ENCODE data around the gene PLBD2.

Gene PLBD2

DNA sequence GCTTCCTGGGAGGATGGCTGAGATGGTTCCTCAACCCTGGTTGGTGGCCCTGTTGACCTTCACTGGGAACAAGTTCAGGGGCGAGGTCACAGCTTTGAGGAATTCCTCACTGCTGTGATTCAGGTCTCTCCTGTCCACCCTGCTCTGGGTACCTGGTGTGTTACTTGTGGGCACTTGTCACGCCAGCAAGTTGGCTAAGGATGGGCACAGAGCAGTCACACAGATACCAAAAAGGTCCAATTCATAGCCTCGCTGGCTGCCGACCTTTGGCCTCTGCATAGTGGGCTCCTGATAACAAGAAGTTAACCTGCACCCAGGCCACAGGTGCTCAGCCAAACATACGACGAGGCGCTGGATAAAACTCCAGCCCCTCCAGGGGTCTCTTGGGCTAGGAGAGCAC is 34.1 kb downstream of the PLBD2 start:
- DNase-seq (ENCODE audit: low read depth) = no peak
- TF ChIP-seq, protein P1, sequence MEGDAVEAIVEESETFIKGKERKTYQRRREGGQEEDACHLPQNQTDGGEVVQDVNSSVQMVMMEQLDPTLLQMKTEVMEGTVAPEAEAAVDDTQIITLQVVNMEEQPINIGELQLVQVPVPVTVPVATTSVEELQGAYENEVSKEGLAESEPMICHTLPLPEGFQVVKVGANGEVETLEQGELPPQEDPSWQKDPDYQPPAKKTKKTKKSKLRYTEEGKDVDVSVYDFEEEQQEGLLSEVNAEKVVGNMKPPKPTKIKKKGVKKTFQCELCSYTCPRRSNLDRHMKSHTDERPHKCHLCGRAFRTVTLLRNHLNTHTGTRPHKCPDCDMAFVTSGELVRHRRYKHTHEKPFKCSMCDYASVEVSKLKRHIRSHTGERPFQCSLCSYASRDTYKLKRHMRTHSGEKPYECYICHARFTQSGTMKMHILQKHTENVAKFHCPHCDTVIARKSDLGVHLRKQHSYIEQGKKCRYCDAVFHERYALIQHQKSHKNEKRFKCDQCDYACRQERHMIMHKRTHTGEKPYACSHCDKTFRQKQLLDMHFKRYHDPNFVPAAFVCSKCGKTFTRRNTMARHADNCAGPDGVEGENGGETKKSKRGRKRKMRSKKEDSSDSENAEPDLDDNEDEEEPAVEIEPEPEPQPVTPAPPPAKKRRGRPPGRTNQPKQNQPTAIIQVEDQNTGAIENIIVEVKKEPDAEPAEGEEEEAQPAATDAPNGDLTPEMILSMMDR (conservative IDR thresholded peaks at IDR 0.05; ENCODE audit: control insufficient read depth, insufficient read depth, low read depth, low read length) = no peak

DNA sequence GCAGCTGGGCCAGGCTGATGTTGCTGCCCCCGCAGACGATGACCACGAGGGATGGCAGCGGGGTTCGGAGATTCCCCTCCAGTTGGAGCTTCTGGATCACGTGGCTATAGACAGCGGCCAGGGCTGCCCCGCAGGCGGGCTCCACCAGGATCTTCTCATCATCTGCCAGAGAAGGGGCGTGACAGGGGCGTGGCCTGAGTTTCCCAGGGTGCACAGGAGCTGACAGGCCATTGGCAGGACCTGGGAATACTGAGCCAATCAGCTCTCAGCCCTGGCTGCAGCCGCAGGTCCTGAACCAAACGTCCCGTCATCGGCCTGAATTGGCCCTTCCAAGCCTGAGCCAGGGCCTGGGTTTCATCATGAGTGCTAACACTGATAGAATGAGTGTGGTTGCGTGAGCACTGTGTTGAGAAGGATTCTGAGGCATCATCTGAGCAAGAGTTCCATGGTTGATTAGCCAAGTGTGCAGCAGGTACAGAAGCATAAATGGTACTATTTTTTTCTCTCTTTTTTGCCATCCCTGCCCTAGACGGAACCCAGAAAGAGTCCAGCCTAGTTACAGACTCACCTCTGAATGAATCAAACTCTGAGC is 34.7 kb downstream of the PLBD2 start:
- DNase-seq (ENCODE audit: low read depth) = peak; percentile 31
- no peak overlapping the region for H3K4me3 ChIP-seq (ENCODE audit: control insufficient read depth, low read depth, low read length)
- TF ChIP-seq, protein P1 (conservative IDR thresholded peaks at IDR 0.05; ENCODE audit: control insufficient read depth, insufficient read depth, low read depth, low read length) = no peak

More for the DNA sequence above, 34.1 kb downstream of the PLBD2 start:
- H3K4me3 ChIP-seq (ENCODE audit: control insufficient read depth, low read depth, low read length) = no peak overlapping the region

DNA sequence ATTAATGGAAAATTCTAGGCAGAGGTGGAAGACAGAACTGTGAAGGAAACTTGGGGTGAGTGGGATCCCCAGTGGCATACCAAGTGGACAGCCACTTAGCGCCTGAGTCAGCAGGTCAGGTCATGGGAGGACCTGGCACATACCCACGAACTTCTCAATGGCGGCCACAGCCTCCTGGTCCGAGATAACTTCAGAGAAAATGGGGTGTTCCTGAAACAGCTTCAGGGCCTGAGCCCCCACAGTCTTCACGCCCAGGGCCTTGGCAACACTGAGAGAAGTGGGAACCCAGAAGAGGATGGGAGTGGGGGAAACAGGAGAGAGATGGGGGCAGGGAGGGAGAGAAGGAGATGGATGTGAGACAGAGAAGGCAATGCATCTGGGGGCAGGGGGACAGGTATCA is 35.4 kb downstream of the PLBD2 start:
- TF ChIP-seq, protein P1 (conservative IDR thresholded peaks at IDR 0.05; ENCODE audit: control insufficient read depth, insufficient read depth, low read depth, low read length) = no peak
- no peak for DNase-seq (ENCODE audit: low read depth)
- no peak overlapping the region for H3K4me3 ChIP-seq (ENCODE audit: control insufficient read depth, low read depth, low read length)

DNA sequence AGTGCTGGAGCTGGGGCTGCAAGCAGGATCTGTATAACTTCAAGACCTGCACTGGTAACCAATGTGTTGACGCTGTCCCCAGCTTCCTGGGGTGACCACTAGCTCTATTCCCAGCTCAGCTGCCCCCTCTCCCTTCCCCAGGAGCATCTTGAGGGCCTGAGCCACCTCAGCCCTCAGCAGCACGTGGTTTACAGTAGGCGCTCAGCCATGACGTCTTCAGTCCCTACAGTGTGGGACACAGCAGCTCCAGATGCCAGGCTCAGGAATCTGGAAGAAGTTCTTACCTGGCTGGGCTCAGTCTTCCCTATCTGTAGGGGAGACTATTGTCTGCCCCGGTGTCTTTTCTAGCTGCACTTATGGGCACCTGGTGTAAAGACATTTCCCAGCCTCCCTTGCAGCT is 36.7 kb downstream of the PLBD2 start:
- H3K4me3 ChIP-seq (ENCODE audit: control insufficient read depth, low read depth, low read length) = no peak overlapping the region
- TF ChIP-seq, protein P1 (conservative IDR thresholded peaks at IDR 0.05; ENCODE audit: control insufficient read depth, insufficient read depth, low read depth, low read length) = no peak
- no peak for DNase-seq (ENCODE audit: low read depth)

DNA sequence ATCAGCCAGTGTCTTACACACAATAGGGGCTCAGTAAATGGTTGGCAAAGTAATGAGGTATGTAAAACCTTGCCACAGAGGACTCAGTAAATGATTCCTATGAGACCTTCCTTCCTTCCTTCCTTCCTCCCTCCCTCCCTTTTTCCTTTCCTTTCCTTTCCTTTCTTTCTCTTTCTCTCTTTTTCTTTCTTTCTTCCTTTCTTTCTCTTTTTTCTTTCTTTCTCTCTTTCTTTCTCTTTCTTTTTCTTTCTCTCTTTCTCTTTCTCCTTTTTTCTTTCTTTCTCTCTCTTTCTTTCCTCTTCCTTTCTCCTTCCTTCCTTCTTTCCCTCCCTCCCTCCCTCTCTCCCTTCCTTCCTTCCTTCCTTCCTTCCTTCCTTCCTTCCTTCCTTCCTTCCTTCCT is 37.8 kb downstream of the PLBD2 start:
- DNase-seq (ENCODE audit: low read depth) = no peak
- no peak overlapping the region for H3K4me3 ChIP-seq (ENCODE audit: control insufficient read depth, low read depth, low read length)
- TF ChIP-seq, protein P1 (conservative IDR thresholded peaks at IDR 0.05; ENCODE audit: control insufficient read depth, insufficient read depth, low read depth, low read length) = no peak

DNA sequence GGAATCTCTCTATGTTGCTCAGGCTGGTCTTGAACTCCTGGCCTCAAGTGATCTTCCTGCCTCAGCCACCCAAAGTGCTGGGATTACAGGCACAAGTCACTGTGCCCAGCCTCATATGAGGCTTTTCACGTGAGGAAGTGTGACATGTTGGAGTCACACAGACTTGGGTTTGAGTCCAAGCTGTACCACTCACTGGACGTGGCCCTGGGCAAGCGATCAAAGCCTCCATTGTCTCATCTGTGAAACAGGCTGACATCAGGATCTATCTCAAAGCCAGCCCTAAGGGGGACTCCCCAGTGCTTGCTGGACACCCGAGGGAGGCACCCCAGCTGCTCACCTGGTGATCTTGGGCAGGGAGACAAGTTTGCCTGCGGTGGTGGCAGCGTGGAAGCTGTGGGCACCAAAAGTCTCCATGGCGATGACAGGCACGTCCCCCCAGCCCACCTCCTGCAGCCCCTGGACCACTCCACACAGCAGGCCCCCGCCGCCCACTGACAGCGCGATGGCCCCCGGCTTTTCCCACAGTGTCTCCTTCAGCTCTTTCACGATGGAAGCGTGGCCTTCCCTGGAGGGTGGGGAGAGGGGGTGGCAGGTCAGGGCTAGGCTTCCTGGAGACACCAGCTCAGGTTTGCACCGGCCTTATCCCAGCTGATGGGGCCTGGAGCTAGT is 38.6 kb downstream of the PLBD2 start:
- no peak for DNase-seq (ENCODE audit: low read depth)
- TF ChIP-seq, protein P1 (conservative IDR thresholded peaks at IDR 0.05; ENCODE audit: control insufficient read depth, insufficient read depth, low read depth, low read length) = no peak

More for the DNA sequence above, 38.6 kb downstream of the PLBD2 start:
- no peak overlapping the region for H3K4me3 ChIP-seq (ENCODE audit: control insufficient read depth, low read depth, low read length)

Data from fibroblast of mammary gland (primary cell).